ENCODE results near the gene UGT1A1.
"Not testable (repeated sequence)": the region's sequence is repeated elsewhere in the genome, so short reads cannot be mapped to it uniquely, and the experiment has no call there.

UGT1A1 gene

GRCh38 chr2:233746475-233747282 is 13.4 kb upstream of the UGT1A1 start:
- H3K4me3 Mint-ChIP-seq = no peak overlapping the region
- no peaks in the 10 kb centered on the region for H3K4me1 Mint-ChIP-seq
- H3K9me3 Mint-ChIP-seq = peaks cover 26% of the 10 kb centered on the region
- TF ChIP-seq CTCF (IDR thresholded peaks at IDR 0.05; ENCODE audit: unreplicated experiment in 3 of 3) = no peak
- no peak overlapping the region for H3K27ac Mint-ChIP-seq
- H3K36me3 Mint-ChIP-seq (ENCODE audit: low read depth) = no peaks in the 10 kb centered on the region
- H3K27me3 Mint-ChIP-seq (ENCODE audit: low read depth) = peaks cover 9% of the 10 kb centered on the region

GRCh38 chr2:233747283-233747544 is 12.9 kb upstream of the UGT1A1 start:
- H3K36me3 Mint-ChIP-seq (ENCODE audit: low read depth) = no peaks in the 10 kb centered on the region
- H3K4me1 Mint-ChIP-seq = no peaks in the 10 kb centered on the region
- peaks cover 31% of the 10 kb centered on the region for H3K9me3 Mint-ChIP-seq
- H3K4me3 Mint-ChIP-seq = no peak overlapping the region
- TF ChIP-seq CTCF (IDR thresholded peaks at IDR 0.05; ENCODE audit: unreplicated experiment in 3 of 3) = no peak
- H3K27ac Mint-ChIP-seq = no peak overlapping the region
- peaks cover 9% of the 10 kb centered on the region for H3K27me3 Mint-ChIP-seq (ENCODE audit: low read depth)

- H3K9me3 Mint-ChIP-seq = peaks cover 37% of the 10 kb centered on the region
- not testable (repeated sequence) for H3K36me3 Mint-ChIP-seq (ENCODE audit: low read depth); H3K4me1 Mint-ChIP-seq; H3K4me3 Mint-ChIP-seq; H3K27me3 Mint-ChIP-seq (ENCODE audit: low read depth); H3K27ac Mint-ChIP-seq
These were observed 9.4 kb upstream of the UGT1A1 start for GRCh38 chr2:233750689-233751088.

- peaks cover 37% of the 10 kb centered on the region for H3K9me3 Mint-ChIP-seq
- not testable (repeated sequence) for H3K27me3 Mint-ChIP-seq (ENCODE audit: low read depth); H3K36me3 Mint-ChIP-seq (ENCODE audit: low read depth); H3K4me1 Mint-ChIP-seq; H3K4me3 Mint-ChIP-seq; H3K27ac Mint-ChIP-seq
These were observed 8.7 kb upstream of the UGT1A1 start for GRCh38 chr2:233751212-233752009.

GRCh38 chr2:233754872-233755611 is 5.0 kb upstream of the UGT1A1 start:
- H3K36me3 Mint-ChIP-seq (ENCODE audit: low read depth) = no peaks in the 10 kb centered on the region
- H3K4me1 Mint-ChIP-seq = no peaks in the 10 kb centered on the region
- no peak overlapping the region for H3K27ac Mint-ChIP-seq
- H3K27me3 Mint-ChIP-seq (ENCODE audit: low read depth) = peaks cover 4% of the 10 kb centered on the region
- H3K9me3 Mint-ChIP-seq = peaks cover 16% of the 10 kb centered on the region
- no peak for TF ChIP-seq CTCF (IDR thresholded peaks at IDR 0.05; ENCODE audit: unreplicated experiment in 3 of 3)
- no peak overlapping the region for H3K4me3 Mint-ChIP-seq

GRCh38 chr2:233756429-233757081 is 3.5 kb upstream of the UGT1A1 start:
- Mint-ChIP-seq H3K27ac (no peak overlapping the region), H3K4me1 (no peaks in the 10 kb centered on the region), H3K9me3 (peaks cover 12% of the 10 kb centered on the region), H3K4me3 (no peak overlapping the region), H3K27me3 (ENCODE audit: low read depth) (peaks cover 9% of the 10 kb centered on the region), H3K36me3 (ENCODE audit: low read depth) (no peaks in the 10 kb centered on the region)
- no peak for TF ChIP-seq CTCF (IDR thresholded peaks at IDR 0.05; ENCODE audit: unreplicated experiment in 3 of 3)

Measured in nephron (organoid).